ENCODE results near the gene AMIGO1. TPM values are rescaled to one million over a fixed set of nuclear protein-coding genes. Genes with fewer than 3 reads are reported as not detected.
A peak's percentile ranks its signal among the peaks of the same experiment; 100 is the strongest.

Gene AMIGO1
- polyA plus RNA-seq, 3 donors, result 0.05 to 0.26 (median 0.07) TPM

DNA sequence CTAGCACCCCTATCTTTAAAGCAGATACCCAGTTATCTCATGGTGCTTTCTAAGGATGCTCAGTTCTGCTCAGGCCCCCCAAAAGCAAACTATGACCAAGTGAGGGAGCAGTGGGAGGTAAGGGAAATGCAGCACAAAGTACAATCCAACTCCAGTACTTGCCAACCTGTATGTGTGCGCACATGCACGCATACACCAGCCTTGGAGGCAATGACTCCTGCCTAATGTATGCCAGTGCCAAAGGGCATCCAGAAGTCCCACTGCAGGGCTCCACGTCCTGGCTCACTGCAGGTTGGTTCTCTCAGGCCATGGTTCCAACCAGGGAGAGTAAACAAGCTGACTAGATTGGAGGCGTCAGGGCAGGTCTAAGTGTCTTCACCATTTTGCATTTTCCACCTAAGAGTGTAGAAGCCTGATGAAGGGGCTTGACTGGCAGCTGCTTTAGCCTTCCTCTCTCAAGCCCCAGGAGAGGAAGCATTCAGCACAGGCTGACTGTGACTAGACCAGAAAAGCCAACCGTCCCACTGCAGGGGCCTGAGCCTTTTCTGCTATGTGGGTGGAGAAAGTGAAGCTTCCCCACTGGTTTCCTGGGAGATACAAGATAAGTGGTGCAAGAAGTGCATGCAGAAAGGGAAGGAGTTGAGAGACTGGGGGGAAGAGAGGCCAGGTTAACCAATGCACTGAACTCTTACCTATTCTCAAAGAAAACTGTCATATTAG, 7.7 kb downstream of the AMIGO1 start:
- Histone ChIP-seq H3K4me1 (ENCODE audit: control insufficient read depth in 1 of 2, insufficient read depth in 2 of 2, low read length in 2 of 2) (peaks cover 5 to 8% of the 10 kb centered on the region in 2 donors), H3K4me2 (replicated peaks; ENCODE audit: extremely low read depth, low read length, poor library complexity, severe bottlenecking) (no peak overlapping the region), H3K9ac (ENCODE audit: insufficient read depth, low read length, poor library complexity, severe bottlenecking) (no peak overlapping the region), H3K9me3 (replicated peaks in 1 of 2; ENCODE audit: control insufficient read depth in 1 of 2, insufficient read depth in 1 of 2, low read length in 2 of 2) (no peaks in the 10 kb centered on the region), H2AFZ (ENCODE audit: insufficient read depth, low read depth, low read length, poor library complexity, severe bottlenecking) (no peak overlapping the region), H3K79me2 (ENCODE audit: insufficient read depth, low read length) (peaks cover 19% of the 10 kb centered on the region), H3K4me3 (replicated peaks in 1 of 3; ENCODE audit: low read depth in 2 of 3, low read length in 3 of 3) (no peak overlapping the region), H3K27ac (ENCODE audit: low read depth in 1 of 2, low read length in 2 of 2) (no peak overlapping the region), H3K27me3 (ENCODE audit: control insufficient read depth in 2 of 2, insufficient read depth in 2 of 2, low read length in 2 of 2) (no peaks in the 10 kb centered on the region), H3K36me3 (replicated peaks in 1 of 2; ENCODE audit: control insufficient read depth in 1 of 2, insufficient read depth in 2 of 2, low read length in 2 of 2) (peaks cover 35 to 59% of the 10 kb centered on the region in 2 donors), H4K20me1 (ENCODE audit: insufficient read depth, low read length) (peaks cover 51% of the 10 kb centered on the region)
- TF ChIP-seq, protein P1, sequence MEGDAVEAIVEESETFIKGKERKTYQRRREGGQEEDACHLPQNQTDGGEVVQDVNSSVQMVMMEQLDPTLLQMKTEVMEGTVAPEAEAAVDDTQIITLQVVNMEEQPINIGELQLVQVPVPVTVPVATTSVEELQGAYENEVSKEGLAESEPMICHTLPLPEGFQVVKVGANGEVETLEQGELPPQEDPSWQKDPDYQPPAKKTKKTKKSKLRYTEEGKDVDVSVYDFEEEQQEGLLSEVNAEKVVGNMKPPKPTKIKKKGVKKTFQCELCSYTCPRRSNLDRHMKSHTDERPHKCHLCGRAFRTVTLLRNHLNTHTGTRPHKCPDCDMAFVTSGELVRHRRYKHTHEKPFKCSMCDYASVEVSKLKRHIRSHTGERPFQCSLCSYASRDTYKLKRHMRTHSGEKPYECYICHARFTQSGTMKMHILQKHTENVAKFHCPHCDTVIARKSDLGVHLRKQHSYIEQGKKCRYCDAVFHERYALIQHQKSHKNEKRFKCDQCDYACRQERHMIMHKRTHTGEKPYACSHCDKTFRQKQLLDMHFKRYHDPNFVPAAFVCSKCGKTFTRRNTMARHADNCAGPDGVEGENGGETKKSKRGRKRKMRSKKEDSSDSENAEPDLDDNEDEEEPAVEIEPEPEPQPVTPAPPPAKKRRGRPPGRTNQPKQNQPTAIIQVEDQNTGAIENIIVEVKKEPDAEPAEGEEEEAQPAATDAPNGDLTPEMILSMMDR (IDR thresholded peaks at IDR 0.05), result no peak
- H3K4me3 Mint-ChIP-seq, result no peak overlapping the region
- intact Hi-C loops (cut with micrococcal nuclease), result no loop called here
- no peaks in the 10 kb centered on the region for H3K9me3 Mint-ChIP-seq
- peaks cover 20% of the 10 kb centered on the region for H3K4me1 Mint-ChIP-seq
- DNase-seq, result no peak
- peak overlapping the region in 1 of 7 donors; percentile 67 for H3K27ac Mint-ChIP-seq
- peaks cover 41 to 54% of the 10 kb centered on the region in 2 donors for H3K36me3 Mint-ChIP-seq
- no peaks in the 10 kb centered on the region for H3K27me3 Mint-ChIP-seq (ENCODE audit: low read depth in 3 of 3)
- WGBS (ENCODE audit: insufficient coverage), result 75% methylated on average over 4 of the region's 5 CpGs

DNA sequence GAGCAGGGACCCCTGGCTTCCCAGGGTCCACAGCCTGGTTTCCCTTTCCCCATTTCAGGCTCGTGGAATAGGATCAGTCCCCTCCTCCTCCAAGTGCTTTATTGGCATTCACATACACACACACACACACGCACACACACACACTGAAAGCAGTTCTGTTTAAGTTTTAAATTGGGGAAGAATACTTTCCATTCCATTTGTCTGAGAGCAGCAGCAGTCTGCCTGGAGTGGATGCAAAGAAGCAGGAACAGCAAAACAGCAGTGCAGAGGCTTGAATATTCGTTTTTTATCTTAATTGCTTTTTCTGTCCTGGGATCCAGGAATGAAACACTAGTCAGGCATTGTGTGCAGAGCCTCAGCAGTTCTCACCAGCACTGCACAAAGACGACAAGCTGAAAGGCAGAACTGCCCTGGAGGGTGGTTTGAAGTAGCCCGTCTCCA, 8.6 kb downstream of the AMIGO1 start:
- TF ChIP-seq, protein P1 (IDR thresholded peaks at IDR 0.05), result no peak
- no peak for DNase-seq
- H3K27me3 ChIP-seq (ENCODE audit: control insufficient read depth in 2 of 2, insufficient read depth in 2 of 2, low read length in 2 of 2), result no peaks in the 10 kb centered on the region
- 87% methylated on average over 2 of the region's 5 CpGs for WGBS (ENCODE audit: insufficient coverage)
- peaks cover 50 to 62% of the 10 kb centered on the region in 2 donors for H3K36me3 Mint-ChIP-seq
- H3K9me3 Mint-ChIP-seq, result no peaks in the 10 kb centered on the region
- H3K27ac ChIP-seq (ENCODE audit: low read depth in 1 of 2, low read length in 2 of 2), result no peak overlapping the region
- H3K9ac ChIP-seq (ENCODE audit: insufficient read depth, low read length, poor library complexity, severe bottlenecking), result no peak overlapping the region
- no peaks in the 10 kb centered on the region for H3K9me3 ChIP-seq (replicated peaks in 1 of 2; ENCODE audit: control insufficient read depth in 1 of 2, insufficient read depth in 1 of 2, low read length in 2 of 2)
- H3K4me1 ChIP-seq (ENCODE audit: control insufficient read depth in 1 of 2, insufficient read depth in 2 of 2, low read length in 2 of 2), result peaks cover 5 to 8% of the 10 kb centered on the region in 2 donors
- H3K4me1 Mint-ChIP-seq, result peaks cover 22% of the 10 kb centered on the region
- intact Hi-C loops (cut with micrococcal nuclease), result no loop called here
- H3K27ac Mint-ChIP-seq, result peak overlapping the region in 1 of 7 donors; percentile 6
- H3K4me3 ChIP-seq (replicated peaks in 1 of 3; ENCODE audit: low read depth in 2 of 3, low read length in 3 of 3), result no peak overlapping the region
- peaks cover 58% of the 10 kb centered on the region for H4K20me1 ChIP-seq (ENCODE audit: insufficient read depth, low read length)
- no peaks in the 10 kb centered on the region for H3K27me3 Mint-ChIP-seq (ENCODE audit: low read depth in 3 of 3)
- peaks cover 43 to 68% of the 10 kb centered on the region in 2 donors for H3K36me3 ChIP-seq (replicated peaks in 1 of 2; ENCODE audit: control insufficient read depth in 1 of 2, insufficient read depth in 2 of 2, low read length in 2 of 2)
- H3K79me2 ChIP-seq (ENCODE audit: insufficient read depth, low read length), result peaks cover 26% of the 10 kb centered on the region
- no peak overlapping the region for H2AFZ ChIP-seq (ENCODE audit: insufficient read depth, low read depth, low read length, poor library complexity, severe bottlenecking)
- H3K4me3 Mint-ChIP-seq, result no peak overlapping the region
- no peak overlapping the region for H3K4me2 ChIP-seq (replicated peaks; ENCODE audit: extremely low read depth, low read length, poor library complexity, severe bottlenecking)

Measured in CD14-positive monocyte (primary cell).